ENCODE measurements around the gene CCN6. TPM values are rescaled to one million over a fixed set of nuclear protein-coding genes. Genes with fewer than 3 reads are reported as not detected.
A peak's percentile ranks its signal among the peaks of the same experiment; 100 is the strongest.

The CCN6 gene
- total RNA-seq, 6 experiments from 2014 or later, result not detected

- Mint-ChIP-seq H3K27me3 (ENCODE audit: insufficient read depth) (no peaks in the 10 kb centered on the region; the same call in 1 of the 2 replicates), H3K27ac (no peak overlapping the region), H3K36me3 (ENCODE audit: low read depth) (peaks cover 32% of the 10 kb centered on the region), H3K4me3 (no peak overlapping the region), H3K9me3 (no peaks in the 10 kb centered on the region), H3K4me1 (ENCODE audit: low read depth) (peaks cover 23% of the 10 kb centered on the region)
- DNase-seq, result no peak
- TF ChIP-seq CTCF (IDR thresholded peaks at IDR 0.05), result no peak
Observed at GRCh38 chr6:112113431-112113830, 59.5 kb downstream of the CCN6 start.

- no peaks in the 10 kb centered on the region; the same call in 1 of the 2 replicates for H3K27me3 Mint-ChIP-seq (ENCODE audit: insufficient read depth)
- peaks cover 23% of the 10 kb centered on the region for H3K4me1 Mint-ChIP-seq (ENCODE audit: low read depth)
- H3K4me3 Mint-ChIP-seq, result no peak overlapping the region
- H3K27ac Mint-ChIP-seq, result no peak overlapping the region
- H3K36me3 Mint-ChIP-seq (ENCODE audit: low read depth), result peaks cover 32% of the 10 kb centered on the region
- no peaks in the 10 kb centered on the region for H3K9me3 Mint-ChIP-seq
- DNase-seq, result no peak
- TF ChIP-seq CTCF (IDR thresholded peaks at IDR 0.05), result no peak
Observed at GRCh38 chr6:112113918-112114317, 60.0 kb downstream of the CCN6 start.

GRCh38 chr6:112114577-112115223 is 60.8 kb downstream of the CCN6 start:
- H3K27ac Mint-ChIP-seq, result no peak overlapping the region
- no peak for DNase-seq
- peaks cover 29% of the 10 kb centered on the region for H3K36me3 Mint-ChIP-seq (ENCODE audit: low read depth)
- H3K4me1 Mint-ChIP-seq (ENCODE audit: low read depth), result peaks cover 23% of the 10 kb centered on the region
- no peak overlapping the region for H3K4me3 Mint-ChIP-seq
- H3K9me3 Mint-ChIP-seq, result no peaks in the 10 kb centered on the region
- no peak for TF ChIP-seq CTCF (IDR thresholded peaks at IDR 0.05)
- H3K27me3 Mint-ChIP-seq (ENCODE audit: insufficient read depth), result no peaks in the 10 kb centered on the region; the same call in 1 of the 2 replicates

- Mint-ChIP-seq H3K4me3 (no peak overlapping the region), H3K27me3 (ENCODE audit: insufficient read depth) (no peaks in the 10 kb centered on the region; the same call in 1 of the 2 replicates), H3K36me3 (ENCODE audit: low read depth) (peaks cover 36% of the 10 kb centered on the region), H3K9me3 (no peaks in the 10 kb centered on the region), H3K4me1 (ENCODE audit: low read depth) (peaks cover 23% of the 10 kb centered on the region), H3K27ac (no peak overlapping the region)
- DNase-seq, result no peak
- no peak for TF ChIP-seq CTCF (IDR thresholded peaks at IDR 0.05)
Observed at GRCh38 chr6:112116221-112116620, 62.3 kb downstream of the CCN6 start.

GRCh38 chr6:112117554-112117953 is 63.6 kb downstream of the CCN6 start:
- no peak for TF ChIP-seq CTCF (IDR thresholded peaks at IDR 0.05)
- Mint-ChIP-seq H3K9me3 (no peaks in the 10 kb centered on the region), H3K4me3 (0 out of 2 replicates have a peak overlapping the region, but pooled peaks have one; percentile 0), H3K4me1 (ENCODE audit: low read depth) (peaks cover 23% of the 10 kb centered on the region), H3K36me3 (ENCODE audit: low read depth) (peaks cover 41% of the 10 kb centered on the region), H3K27ac (peak overlapping the region; percentile 81), H3K27me3 (ENCODE audit: insufficient read depth) (no peaks in the 10 kb centered on the region; the same call in 1 of the 2 replicates)
- DNase-seq, result peak; percentile 33

Measured in HFFc6 (cell line).